ENCODE data around the gene RNF213.

RNF213 gene

DNA sequence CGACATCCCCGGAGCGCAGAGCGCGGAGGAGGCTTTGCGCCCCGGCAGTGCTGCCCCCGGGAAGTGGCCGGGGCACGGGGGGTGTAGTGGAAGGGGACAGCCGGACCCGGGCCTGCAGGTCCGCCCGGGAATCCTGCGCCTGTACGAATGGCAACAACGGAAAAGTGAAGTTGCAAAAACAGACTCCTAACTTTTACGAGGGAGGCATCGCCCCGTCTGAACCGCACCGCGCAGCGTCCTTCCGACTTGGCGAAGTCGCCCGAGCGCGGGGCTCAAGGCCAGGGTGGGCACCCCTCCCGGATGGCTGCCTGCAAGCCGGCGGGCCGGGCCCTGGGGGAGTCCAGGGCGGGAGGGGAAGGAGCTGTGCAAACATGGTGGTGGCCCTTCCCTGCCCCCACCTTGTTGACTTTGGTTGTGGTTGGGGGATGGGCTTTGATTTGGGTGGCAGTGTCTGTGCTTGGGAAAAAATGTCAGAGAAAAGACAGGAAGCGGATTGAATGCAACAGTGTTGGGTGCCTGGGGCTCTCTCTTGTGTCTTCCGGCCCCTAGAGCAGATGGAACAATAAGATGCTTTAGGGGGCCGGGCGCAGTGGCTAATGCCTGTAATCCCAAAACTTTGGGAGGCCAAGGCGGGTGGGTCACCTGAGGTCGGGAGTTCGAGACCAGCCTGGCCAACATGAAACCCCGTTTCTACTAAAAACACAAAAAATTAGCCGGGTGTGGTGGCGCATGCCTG, 675 bp downstream of the RNF213 start:
- TF ChIP-seq, protein P1, sequence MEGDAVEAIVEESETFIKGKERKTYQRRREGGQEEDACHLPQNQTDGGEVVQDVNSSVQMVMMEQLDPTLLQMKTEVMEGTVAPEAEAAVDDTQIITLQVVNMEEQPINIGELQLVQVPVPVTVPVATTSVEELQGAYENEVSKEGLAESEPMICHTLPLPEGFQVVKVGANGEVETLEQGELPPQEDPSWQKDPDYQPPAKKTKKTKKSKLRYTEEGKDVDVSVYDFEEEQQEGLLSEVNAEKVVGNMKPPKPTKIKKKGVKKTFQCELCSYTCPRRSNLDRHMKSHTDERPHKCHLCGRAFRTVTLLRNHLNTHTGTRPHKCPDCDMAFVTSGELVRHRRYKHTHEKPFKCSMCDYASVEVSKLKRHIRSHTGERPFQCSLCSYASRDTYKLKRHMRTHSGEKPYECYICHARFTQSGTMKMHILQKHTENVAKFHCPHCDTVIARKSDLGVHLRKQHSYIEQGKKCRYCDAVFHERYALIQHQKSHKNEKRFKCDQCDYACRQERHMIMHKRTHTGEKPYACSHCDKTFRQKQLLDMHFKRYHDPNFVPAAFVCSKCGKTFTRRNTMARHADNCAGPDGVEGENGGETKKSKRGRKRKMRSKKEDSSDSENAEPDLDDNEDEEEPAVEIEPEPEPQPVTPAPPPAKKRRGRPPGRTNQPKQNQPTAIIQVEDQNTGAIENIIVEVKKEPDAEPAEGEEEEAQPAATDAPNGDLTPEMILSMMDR (IDR thresholded peaks at IDR 0.05; ENCODE audit: extremely low read depth, missing control alignments): no peak
- DNase-seq (ENCODE audit: low spot score): no peak

DNA sequence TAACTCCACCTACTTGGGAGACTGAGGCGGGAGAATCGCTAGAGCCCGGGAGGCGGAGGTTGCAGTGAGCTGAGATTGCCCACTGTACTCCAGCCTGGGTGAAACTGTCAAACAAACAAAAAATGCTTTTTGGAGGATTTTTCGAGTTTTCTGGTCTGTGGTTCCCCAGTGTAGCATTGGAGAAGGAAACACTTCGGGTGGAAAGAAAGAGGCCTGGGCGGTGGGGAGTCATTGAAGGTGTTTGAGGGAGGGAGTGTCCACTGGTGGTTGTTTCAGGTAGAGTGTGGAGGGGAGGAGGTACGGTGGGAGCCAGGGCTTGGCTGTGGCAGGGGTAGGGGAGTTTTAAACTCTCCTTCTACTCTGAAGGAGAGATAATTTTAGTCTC, 1.2 kb downstream of the RNF213 start:
- DNase-seq (ENCODE audit: low spot score): no peak
- TF ChIP-seq, protein P1 (IDR thresholded peaks at IDR 0.05; ENCODE audit: extremely low read depth, missing control alignments): no peak

DNA sequence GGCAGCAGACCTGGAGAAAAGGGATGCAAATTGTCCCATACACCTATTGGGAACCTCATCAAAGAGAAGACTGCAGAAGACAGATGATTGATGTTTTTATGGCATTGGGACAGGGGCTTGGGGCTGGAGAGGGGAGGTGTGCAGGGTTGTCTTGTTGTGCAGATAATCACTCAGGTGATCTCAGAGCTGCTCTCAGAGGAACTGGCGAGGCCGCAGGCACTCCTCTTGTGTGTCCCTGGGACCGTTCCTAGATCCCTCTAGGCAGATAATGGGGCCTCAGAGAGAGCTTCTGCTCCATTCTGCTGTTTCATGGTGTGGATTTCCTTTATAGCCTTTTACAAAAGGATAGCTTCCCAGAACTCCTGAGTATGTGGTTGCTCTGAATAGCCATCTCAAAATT, 1.6 kb downstream of the RNF213 start:
- DNase-seq (ENCODE audit: low spot score): no peak
- TF ChIP-seq, protein P1 (IDR thresholded peaks at IDR 0.05; ENCODE audit: extremely low read depth, missing control alignments): no peak

DNA sequence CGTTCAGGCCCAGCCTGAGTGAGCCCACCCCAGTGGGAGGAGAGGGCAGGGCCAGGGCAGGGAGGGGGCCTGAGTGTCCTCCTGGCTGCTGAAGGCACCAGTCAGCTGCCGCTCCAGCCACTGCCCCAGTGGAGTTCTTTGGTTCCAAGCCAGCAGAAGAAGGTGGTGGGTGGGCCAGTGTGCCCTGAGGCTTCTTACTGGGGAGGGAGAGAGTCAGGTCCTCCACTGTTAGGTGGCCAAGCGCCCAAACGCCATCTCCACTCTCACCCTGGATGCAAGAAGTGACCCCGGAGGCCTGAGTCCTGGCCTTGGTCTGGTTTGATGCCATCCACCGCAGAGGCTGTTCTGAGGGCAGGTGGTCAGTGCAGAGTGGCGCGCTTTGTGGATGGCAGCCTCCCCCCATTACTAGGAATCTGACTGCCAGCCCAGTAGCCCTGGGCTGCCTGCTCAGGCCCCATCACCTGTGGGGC, 2.2 kb downstream of the RNF213 start:
- TF ChIP-seq, protein P1 (IDR thresholded peaks at IDR 0.05; ENCODE audit: extremely low read depth, missing control alignments): no peak
- no peak for DNase-seq (ENCODE audit: low spot score)

DNA sequence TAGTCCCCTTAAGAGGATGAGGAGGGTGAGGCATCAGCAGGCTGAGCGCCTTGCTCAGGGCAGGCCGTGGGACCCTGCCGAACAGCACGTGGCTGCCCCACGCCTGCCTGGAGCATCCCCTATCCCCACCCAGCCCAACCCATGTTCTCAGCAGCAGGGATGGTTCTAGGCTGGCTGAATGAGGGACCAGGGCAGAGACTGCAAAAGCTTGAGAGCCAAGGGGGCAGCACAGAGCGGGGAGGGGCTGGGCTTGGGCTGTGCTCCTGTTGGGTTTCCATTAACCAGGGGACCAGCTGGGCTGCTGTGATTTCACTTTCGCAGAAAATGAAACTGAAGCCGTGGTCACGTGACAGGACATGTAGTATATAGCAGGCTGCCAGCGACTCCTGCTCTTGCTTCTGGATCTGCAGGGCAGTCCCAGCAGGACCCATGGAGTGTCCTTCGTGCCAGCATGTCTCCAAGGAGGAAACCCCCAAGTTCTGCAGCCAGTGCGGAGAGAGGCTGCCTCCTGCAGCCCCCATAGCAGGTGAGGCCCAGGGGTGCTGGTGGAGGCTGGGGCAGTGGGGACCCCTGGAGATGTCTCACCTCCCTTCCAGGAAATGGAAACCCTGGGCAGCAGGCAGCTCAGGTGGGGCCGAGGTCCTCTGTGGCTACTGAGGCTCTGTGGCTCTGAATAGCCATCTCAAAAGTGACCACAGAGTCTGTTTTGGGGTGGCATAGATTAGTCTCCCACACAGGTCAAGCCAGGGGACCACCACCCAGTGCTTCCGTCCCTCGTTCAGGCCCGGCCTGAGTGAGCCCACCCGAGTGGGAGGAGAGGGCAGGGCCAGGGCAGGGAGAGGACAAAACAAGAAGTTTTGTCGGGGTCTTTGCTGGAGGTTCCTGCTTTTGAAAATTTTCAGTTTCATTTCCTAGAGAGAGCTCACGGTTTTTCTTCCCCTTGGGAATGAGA, 2.9 kb downstream of the RNF213 start:
- TF ChIP-seq, protein P1 (IDR thresholded peaks at IDR 0.05; ENCODE audit: extremely low read depth, missing control alignments): peak; percentile 10
- peak; percentile 91 for DNase-seq (ENCODE audit: low spot score)

DNA sequence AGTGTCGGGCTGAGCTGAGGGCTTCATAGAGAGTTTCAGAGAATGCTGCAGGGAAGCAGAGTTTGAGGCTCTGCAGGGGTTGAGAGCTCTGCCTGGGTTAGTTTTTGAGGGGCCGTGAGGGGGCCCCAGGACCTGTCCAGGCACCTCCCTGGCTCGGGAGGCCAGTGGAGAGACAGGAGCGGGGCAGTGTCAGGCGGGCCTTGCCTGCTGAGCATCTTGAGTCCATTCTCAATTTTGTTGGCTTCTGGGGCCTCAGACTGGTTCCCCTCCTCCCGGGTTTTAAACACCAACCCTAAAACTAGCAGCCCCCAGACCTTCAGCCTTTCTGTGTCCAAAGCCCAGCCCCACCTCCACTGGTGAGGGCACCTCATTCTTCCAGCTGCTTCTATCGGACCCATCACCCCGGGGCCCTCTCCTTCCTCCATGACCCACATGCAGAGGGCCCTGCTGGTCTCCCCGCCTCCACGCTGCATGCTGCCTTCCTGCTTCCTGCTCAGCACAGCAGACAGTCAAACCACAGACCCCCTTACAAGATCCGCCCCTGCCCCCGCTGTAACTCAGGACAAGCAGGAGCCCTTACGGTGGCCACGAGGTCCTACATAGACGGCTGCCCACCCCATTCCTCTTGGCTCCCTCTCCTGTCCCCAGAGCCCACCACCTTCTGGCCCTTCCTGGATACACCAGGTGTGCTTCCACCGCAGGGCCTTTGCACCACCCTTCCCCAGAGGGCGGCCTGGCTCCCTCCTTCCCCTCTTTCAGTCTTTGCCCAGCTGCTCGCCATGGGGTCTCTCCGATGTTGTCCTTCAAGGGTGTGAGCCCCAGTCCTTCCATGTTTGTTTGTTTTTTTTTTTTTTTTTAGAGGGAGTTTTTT, 3.8 kb downstream of the RNF213 start:
- TF ChIP-seq, protein P1 (IDR thresholded peaks at IDR 0.05; ENCODE audit: extremely low read depth, missing control alignments): no peak
- DNase-seq (ENCODE audit: low spot score): no peak

Measured in GM20000 (cell line).